ENCODE data around the gene USP12.

Gene USP12

GRCh38 chr13:27097691-27098090 is 73.9 kb downstream of the USP12 start:
- H3K4me3 ChIP-seq (ENCODE audit: extremely low read depth, insufficient read depth, low read length, poor library complexity, severe bottlenecking): no peak overlapping the region
- H3K36me3 ChIP-seq (ENCODE audit: control insufficient read depth, insufficient read depth, low read length): peaks cover 65% of the 10 kb centered on the region
- H3K27ac ChIP-seq (ENCODE audit: low read depth, low read length, severe bottlenecking): no peak overlapping the region
- H3K4me1 ChIP-seq (ENCODE audit: control insufficient read depth, insufficient read depth, low read length, poor library complexity, severe bottlenecking): no peaks in the 10 kb centered on the region
- no peaks in the 10 kb centered on the region for H3K9me3 ChIP-seq (ENCODE audit: control insufficient read depth, low read length)

- Histone ChIP-seq H3K27ac (ENCODE audit: low read depth, low read length, severe bottlenecking) (no peak overlapping the region), H3K36me3 (ENCODE audit: control insufficient read depth, insufficient read depth, low read length) (peaks cover 58% of the 10 kb centered on the region)
These were observed 80.2 kb downstream of the USP12 start for GRCh38 chr13:27091451-27091850.

DNA sequence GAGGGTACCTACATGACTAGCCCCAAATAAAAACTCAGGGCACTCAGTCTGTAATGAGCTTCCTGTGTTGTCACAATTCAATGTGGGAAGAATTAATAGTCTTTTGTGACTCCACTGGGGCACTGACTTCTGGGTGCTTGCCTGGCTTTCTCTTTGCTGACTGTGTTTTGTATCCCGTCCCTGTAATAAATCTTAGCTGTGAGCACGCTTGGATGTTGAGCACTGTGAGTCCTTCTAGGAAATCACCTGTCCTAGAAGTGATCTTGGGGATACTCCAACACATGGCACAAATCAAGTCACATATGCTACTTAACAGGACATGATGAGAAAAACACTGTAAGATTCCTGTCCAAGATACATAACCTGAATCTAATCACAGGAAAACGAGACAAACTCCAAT is 83.0 kb downstream of the USP12 start:
- no peak overlapping the region for H3K4me3 ChIP-seq (ENCODE audit: extremely low read depth, insufficient read depth, low read length, poor library complexity, severe bottlenecking)
- 93 to 100% methylated on average over 2 of the region's 3 CpGs for WGBS, 2 experiments (ENCODE audit: insufficient coverage in 2 of 2)
- H3K9me3 ChIP-seq (ENCODE audit: control insufficient read depth, low read length): no peaks in the 10 kb centered on the region
- no peak overlapping the region for H3K27ac ChIP-seq (ENCODE audit: low read depth, low read length, severe bottlenecking)
- peaks cover 49% of the 10 kb centered on the region for H3K36me3 ChIP-seq (ENCODE audit: control insufficient read depth, insufficient read depth, low read length)
- no peaks in the 10 kb centered on the region for H3K4me1 ChIP-seq (ENCODE audit: control insufficient read depth, insufficient read depth, low read length, poor library complexity, severe bottlenecking)

More at GRCh38 chr13:27091451-27091850, 80.2 kb downstream of the USP12 start:
- Histone ChIP-seq H3K4me1 (ENCODE audit: control insufficient read depth, insufficient read depth, low read length, poor library complexity, severe bottlenecking) (no peaks in the 10 kb centered on the region), H3K4me3 (ENCODE audit: extremely low read depth, insufficient read depth, low read length, poor library complexity, severe bottlenecking) (no peak overlapping the region), H3K9me3 (ENCODE audit: control insufficient read depth, low read length) (no peaks in the 10 kb centered on the region)
- 93 to 97% methylated on average over 4 of the region's 4 CpGs for WGBS, 2 experiments (ENCODE audit: insufficient coverage in 2 of 2)

GRCh38 chr13:27086599-27087265 is 84.9 kb downstream of the USP12 start:
- H3K27ac ChIP-seq (ENCODE audit: low read depth, low read length, severe bottlenecking): no peak overlapping the region
- H3K4me3 ChIP-seq (ENCODE audit: extremely low read depth, insufficient read depth, low read length, poor library complexity, severe bottlenecking): no peak overlapping the region
- WGBS, 2 experiments (ENCODE audit: insufficient coverage in 2 of 2): 94 to 96% methylated on average over 4 to 5 of the region's 6 CpGs
- H3K9me3 ChIP-seq (ENCODE audit: control insufficient read depth, low read length): no peaks in the 10 kb centered on the region
- no peaks in the 10 kb centered on the region for H3K4me1 ChIP-seq (ENCODE audit: control insufficient read depth, insufficient read depth, low read length, poor library complexity, severe bottlenecking)
- H3K36me3 ChIP-seq (ENCODE audit: control insufficient read depth, insufficient read depth, low read length): peaks cover 50% of the 10 kb centered on the region

- peaks cover 54% of the 10 kb centered on the region for H3K36me3 ChIP-seq (ENCODE audit: control insufficient read depth, insufficient read depth, low read length)
- H3K9me3 ChIP-seq (ENCODE audit: control insufficient read depth, low read length): no peaks in the 10 kb centered on the region
- no peak overlapping the region for H3K27ac ChIP-seq (ENCODE audit: low read depth, low read length, severe bottlenecking)
- no peak overlapping the region for H3K4me3 ChIP-seq (ENCODE audit: extremely low read depth, insufficient read depth, low read length, poor library complexity, severe bottlenecking)
- WGBS, 2 experiments (ENCODE audit: insufficient coverage in 2 of 2): 83 to 100% methylated on average over 1 to 2 of the region's 4 CpGs
- H3K4me1 ChIP-seq (ENCODE audit: control insufficient read depth, insufficient read depth, low read length, poor library complexity, severe bottlenecking): peaks cover 11% of the 10 kb centered on the region
These were observed 88.4 kb downstream of the USP12 start for GRCh38 chr13:27083183-27083582.

GRCh38 chr13:27081893-27082679 is 89.5 kb downstream of the USP12 start:
- H3K27ac ChIP-seq (ENCODE audit: low read depth, low read length, severe bottlenecking): no peak overlapping the region
- H3K36me3 ChIP-seq (ENCODE audit: control insufficient read depth, insufficient read depth, low read length): peaks cover 52% of the 10 kb centered on the region
- no peaks in the 10 kb centered on the region for H3K9me3 ChIP-seq (ENCODE audit: control insufficient read depth, low read length)
- H3K4me3 ChIP-seq (ENCODE audit: extremely low read depth, insufficient read depth, low read length, poor library complexity, severe bottlenecking): no peak overlapping the region
- WGBS, 2 experiments (ENCODE audit: insufficient coverage in 2 of 2): 80 to 100% methylated on average over 1 of the region's 4 CpGs
- peaks cover 11% of the 10 kb centered on the region for H3K4me1 ChIP-seq (ENCODE audit: control insufficient read depth, insufficient read depth, low read length, poor library complexity, severe bottlenecking)

- peaks cover 11% of the 10 kb centered on the region for H3K4me1 ChIP-seq (ENCODE audit: control insufficient read depth, insufficient read depth, low read length, poor library complexity, severe bottlenecking)
- 100% methylated on average over 3 to 5 of the region's 6 CpGs for WGBS, 2 experiments (ENCODE audit: insufficient coverage in 2 of 2)
- peaks cover 48% of the 10 kb centered on the region for H3K36me3 ChIP-seq (ENCODE audit: control insufficient read depth, insufficient read depth, low read length)
- H3K9me3 ChIP-seq (ENCODE audit: control insufficient read depth, low read length): no peaks in the 10 kb centered on the region
- H3K27ac ChIP-seq (ENCODE audit: low read depth, low read length, severe bottlenecking): no peak overlapping the region
- no peak overlapping the region for H3K4me3 ChIP-seq (ENCODE audit: extremely low read depth, insufficient read depth, low read length, poor library complexity, severe bottlenecking)
These were observed 91.3 kb downstream of the USP12 start for GRCh38 chr13:27080018-27080948.

GRCh38 chr13:27079421-27079958 is 92.1 kb downstream of the USP12 start:
- Histone ChIP-seq H3K4me3 (ENCODE audit: extremely low read depth, insufficient read depth, low read length, poor library complexity, severe bottlenecking) (no peak overlapping the region), H3K36me3 (ENCODE audit: control insufficient read depth, insufficient read depth, low read length) (peaks cover 49% of the 10 kb centered on the region), H3K27ac (ENCODE audit: low read depth, low read length, severe bottlenecking) (peak overlapping the region; percentile 26), H3K9me3 (ENCODE audit: control insufficient read depth, low read length) (no peaks in the 10 kb centered on the region), H3K4me1 (ENCODE audit: control insufficient read depth, insufficient read depth, low read length, poor library complexity, severe bottlenecking) (peaks cover 11% of the 10 kb centered on the region)
- 0 to 40% methylated on average over 1 to 2 of the region's 3 CpGs for WGBS, 2 experiments (ENCODE audit: insufficient coverage in 2 of 2)

- no CpG with 5 or more reads among the region's 1 CpG for WGBS, 2 experiments (ENCODE audit: insufficient coverage in 2 of 2)
- Histone ChIP-seq H3K36me3 (ENCODE audit: control insufficient read depth, insufficient read depth, low read length) (peaks cover 51% of the 10 kb centered on the region), H3K27ac (ENCODE audit: low read depth, low read length, severe bottlenecking) (no peak overlapping the region), H3K4me3 (ENCODE audit: extremely low read depth, insufficient read depth, low read length, poor library complexity, severe bottlenecking) (no peak overlapping the region), H3K9me3 (ENCODE audit: control insufficient read depth, low read length) (no peaks in the 10 kb centered on the region), H3K4me1 (ENCODE audit: control insufficient read depth, insufficient read depth, low read length, poor library complexity, severe bottlenecking) (peaks cover 11% of the 10 kb centered on the region)
These were observed 94.2 kb downstream of the USP12 start for GRCh38 chr13:27077451-27077850.

- Histone ChIP-seq H3K4me3 (ENCODE audit: extremely low read depth, insufficient read depth, low read length, poor library complexity, severe bottlenecking) (no peak overlapping the region), H3K4me1 (ENCODE audit: control insufficient read depth, insufficient read depth, low read length, poor library complexity, severe bottlenecking) (peaks cover 11% of the 10 kb centered on the region), H3K36me3 (ENCODE audit: control insufficient read depth, insufficient read depth, low read length) (peaks cover 45% of the 10 kb centered on the region), H3K9me3 (ENCODE audit: control insufficient read depth, low read length) (no peaks in the 10 kb centered on the region), H3K27ac (ENCODE audit: low read depth, low read length, severe bottlenecking) (no peak overlapping the region)
These were observed 95.2 kb downstream of the USP12 start for GRCh38 chr13:27076421-27076820.

Measured in mesodermal cell (in vitro differentiated cells).